ENCODE measurements around the gene VWA5A. TPM values are rescaled to one million over a fixed set of nuclear protein-coding genes. Genes with fewer than 3 reads are reported as not detected.

VWA5A gene
- total and polyA plus RNA-seq, 2 of the 13 experiments (the other 11 are each of a cell fraction or from before 2014, with no cell fraction given) = 1.3 to 1.8 TPM

GRCh38 chr11:124069429-124070401 lies 45.5 kb upstream of the VWA5A start:
- peak overlapping the region; percentile 58 for H3K4me2 ChIP-seq (ENCODE audit: low read depth, low read length)
- H4K20me1 ChIP-seq (ENCODE audit: insufficient read depth, low read length) = no peaks in the 10 kb centered on the region
- H3K27ac ChIP-seq (ENCODE audit: extremely low read length, insufficient read depth, low read length) = no peak overlapping the region
- H3K9me3 ChIP-seq (ENCODE audit: low read length) = no peaks in the 10 kb centered on the region
- peaks cover 3 to 4% of the 10 kb centered on the region in 2 experiments; a peak in 2 of 5 replicates for H3K27me3 ChIP-seq (ENCODE audit: control insufficient read depth in 1 of 2, insufficient read depth in 2 of 2, low read length in 2 of 2)
- H3K4me1 ChIP-seq (ENCODE audit: insufficient read depth, low read length) = no peaks in the 10 kb centered on the region
- intact Hi-C loops (cut with micrococcal nuclease; ENCODE audit: unreplicated experiment) = loop anchor here (2.0 kb wide), 1 partner anchor 517 kb away; no protein-coding TSS in a partner anchor
- DNase-seq (ENCODE audit: low spot score) (peak; percentile 42), FAIRE-seq (peak; percentile 34), ATAC-seq (peak; percentile 100)
- no TSS peak for BruUV-seq (replicated peaks)
- no peak overlapping the region for H3K9ac ChIP-seq (ENCODE audit: insufficient read depth, low read depth, low read length)
- CTCF ChIA-PET (ENCODE audit: low intra/inter-chr PET ratio, low total read pairs) = interaction anchor here (4.5 kb wide), 1 partner anchor 125 kb away, joined by 38 read pairs; no protein-coding TSS in a partner anchor
- in situ Hi-C loops (cut with HindIII; ENCODE audit: extremely low pct_ligation_motif_present, low pct_unique_long_range_greater_than_20kb) = no loop called here
- WGBS (ENCODE audit: low lambda C conversion rate) = 45% methylated on average over 21 of the region's 28 CpGs
- H3K79me2 ChIP-seq (ENCODE audit: insufficient read depth, low read length) = no peaks in the 10 kb centered on the region
- POLR2A ChIA-PET = no interaction called here
- no peak overlapping the region for H3K4me3 ChIP-seq (replicated peaks in 1 of 3; ENCODE audit: insufficient read depth in 1 of 3, low read depth in 2 of 3, low read length in 3 of 3)
- no peak overlapping the region for H2AFZ ChIP-seq (ENCODE audit: low read length)
- H3K36me3 ChIP-seq (replicated peaks in 1 of 2; ENCODE audit: control insufficient read depth in 1 of 2, insufficient read depth in 2 of 2, low read length in 2 of 2) = no peaks in the 10 kb centered on the region
- TF ChIP-seq TARDBP (CRISPR knock-in tag; IDR thresholded peaks at IDR 0.05) (no peak), REPIN1 (CRISPR knock-in tag; IDR thresholded peaks at IDR 0.05; ENCODE audit: borderline replicate concordance, low read depth) (no peak), ZNF547 (CRISPR knock-in tag; IDR thresholded peaks at IDR 0.05) (no peak), NFE2L1 (CRISPR knock-in tag; IDR thresholded peaks at IDR 0.05; ENCODE audit: borderline replicate concordance) (no peak), HMGXB4 (CRISPR knock-in tag; IDR thresholded peaks at IDR 0.05; ENCODE audit: borderline replicate concordance in 1 of 2, low read depth in 1 of 2) (peak in 1 of 2 experiments; percentile 32; a peak in 1 of 4 replicates), ZNF83 (CRISPR knock-in tag; IDR thresholded peaks at IDR 0.05; ENCODE audit: borderline replicate concordance) (no peak), ZFP36 (IDR thresholded peaks at IDR 0.05; ENCODE audit: borderline replicate concordance, low read depth, low read length, partially characterized antibody) (no peak), NFIB (CRISPR knock-in tag; IDR thresholded peaks at IDR 0.05; ENCODE audit: borderline replicate concordance) (no peak), MAFG (CRISPR knock-in tag; IDR thresholded peaks at IDR 0.05) (no peak), FIP1L1 (IDR thresholded peaks at IDR 0.05; ENCODE audit: borderline replicate concordance, insufficient read depth, low read depth, low read length) (no peak), MEF2D (CRISPR knock-in tag; IDR thresholded peaks at IDR 0.05) (no peak), NR2F1 (CRISPR knock-in tag; IDR thresholded peaks at IDR 0.05) (no peak), ZSCAN12 (CRISPR knock-in tag; IDR thresholded peaks at IDR 0.05) (no peak), ZNF546 (CRISPR knock-in tag; conservative IDR thresholded peaks at IDR 0.05) (no peak), ZNF776 (CRISPR knock-in tag; IDR thresholded peaks at IDR 0.05) (no peak)
- TF ChIP-seq, protein P1, sequence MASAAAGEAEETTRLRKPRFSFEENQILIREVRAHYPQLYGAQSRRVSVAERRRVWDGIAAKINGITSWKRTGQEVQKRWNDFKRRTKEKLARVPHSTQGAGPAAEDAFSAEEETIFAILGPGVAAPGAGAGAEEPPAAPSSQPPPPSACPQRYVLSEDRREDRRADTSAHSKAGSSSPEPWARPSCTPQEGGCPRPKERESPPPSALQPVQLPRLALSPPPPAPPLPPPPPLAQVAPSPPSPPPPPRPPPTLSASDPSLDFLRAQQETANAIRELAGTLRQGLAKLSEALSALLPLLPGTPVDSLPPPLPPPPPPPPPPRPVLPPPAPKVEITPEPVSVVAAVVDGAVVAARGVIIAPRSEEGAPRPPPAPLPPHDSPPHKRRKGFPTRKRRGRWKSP (CRISPR knock-in tag; IDR thresholded peaks at IDR 0.05) = no peak
- TF ChIP-seq, protein P2, sequence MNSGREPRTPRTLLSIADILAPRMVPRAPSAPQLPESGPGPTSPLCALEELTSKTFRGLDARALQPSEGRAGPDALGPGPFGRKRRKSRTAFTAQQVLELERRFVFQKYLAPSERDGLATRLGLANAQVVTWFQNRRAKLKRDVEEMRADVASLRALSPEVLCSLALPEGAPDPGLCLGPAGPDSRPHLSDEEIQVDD (CRISPR knock-in tag; IDR thresholded peaks at IDR 0.05; ENCODE audit: borderline replicate concordance) = 0 out of 2 replicates have a peak, but pooled peaks have one; percentile 30

All from HepG2 (cell line).